GM18520 (cell line): ENCODE results near the gene TFDP1.

Experiments
- ATAC-seq: cut with Tn5 transposase; IDR thresholded peaks from one replicate; pipeline ENCODE4 v1.9.1; 2021; ENCODE audit not compliant: unreplicated experiment

Gene TFDP1

GRCh38 chr13:113659337-113659736 lies 74.8 kb downstream of the TFDP1 start:
- ATAC-seq = no peak

GRCh38 chr13:113660066-113660465 lies 75.5 kb downstream of the TFDP1 start:
- ATAC-seq = no peak

- ATAC-seq = no peak
These were observed 77.0 kb downstream of the TFDP1 start for GRCh38 chr13:113661509-113661908.

GRCh38 chr13:113663934-113664333 lies 79.4 kb downstream of the TFDP1 start:
- ATAC-seq = no peak

- ATAC-seq = no peak
These were observed 80.4 kb downstream of the TFDP1 start for GRCh38 chr13:113664751-113665596.

- ATAC-seq = no peak
These were observed 81.2 kb downstream of the TFDP1 start for GRCh38 chr13:113665597-113666328.

- no peak for ATAC-seq
These were observed 81.7 kb downstream of the TFDP1 start for GRCh38 chr13:113666329-113666670.

- no peak for ATAC-seq
These were observed 82.6 kb downstream of the TFDP1 start, which contains the start of gene GRK1 for GRCh38 chr13:113666951-113667701. TSS of gene GRK1 (plus strand) at chr13:113667219. CDS start at chr13:113667387, 168 bp downstream.

GRCh38 chr13:113667771-113668490 lies 83.4 kb downstream of the TFDP1 start:
- ATAC-seq = no peak

GRCh38 chr13:113668491-113668971 lies 84.0 kb downstream of the TFDP1 start:
- no peak for ATAC-seq

GRCh38 chr13:113669231-113669754 lies 84.7 kb downstream of the TFDP1 start:
- ATAC-seq = no peak

GRCh38 chr13:113669755-113670341 lies 85.3 kb downstream of the TFDP1 start:
- ATAC-seq = no peak

GRCh38 chr13:113670541-113670940 lies 86.0 kb downstream of the TFDP1 start:
- ATAC-seq = no peak

- ATAC-seq = no peak
These were observed 86.8 kb downstream of the TFDP1 start for GRCh38 chr13:113671066-113672001.

- no peak for ATAC-seq
These were observed 87.6 kb downstream of the TFDP1 start for GRCh38 chr13:113672002-113672651.
